ENCODE data around the gene COLGALT1.

The COLGALT1 gene

DNA sequence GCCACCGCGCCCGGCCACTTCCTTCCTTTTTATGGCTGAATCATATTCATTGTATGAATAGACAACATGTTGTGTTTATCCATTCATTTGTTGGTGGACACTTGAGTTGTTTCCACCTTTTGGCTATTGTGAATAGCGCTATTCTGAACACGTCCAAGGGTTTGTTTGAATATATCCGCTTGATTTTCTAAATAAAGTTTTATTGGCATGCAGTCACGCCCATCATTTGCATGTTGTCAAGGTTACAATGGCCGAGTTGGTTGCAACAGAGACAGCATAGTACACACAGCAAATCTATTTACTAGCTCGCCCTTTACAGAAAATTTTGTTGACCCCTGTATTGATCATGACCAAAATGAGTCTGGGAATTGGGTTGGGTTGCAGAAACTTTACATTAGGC, 43.5 kb downstream of the COLGALT1 start:
- TF ChIP-seq, protein P1, sequence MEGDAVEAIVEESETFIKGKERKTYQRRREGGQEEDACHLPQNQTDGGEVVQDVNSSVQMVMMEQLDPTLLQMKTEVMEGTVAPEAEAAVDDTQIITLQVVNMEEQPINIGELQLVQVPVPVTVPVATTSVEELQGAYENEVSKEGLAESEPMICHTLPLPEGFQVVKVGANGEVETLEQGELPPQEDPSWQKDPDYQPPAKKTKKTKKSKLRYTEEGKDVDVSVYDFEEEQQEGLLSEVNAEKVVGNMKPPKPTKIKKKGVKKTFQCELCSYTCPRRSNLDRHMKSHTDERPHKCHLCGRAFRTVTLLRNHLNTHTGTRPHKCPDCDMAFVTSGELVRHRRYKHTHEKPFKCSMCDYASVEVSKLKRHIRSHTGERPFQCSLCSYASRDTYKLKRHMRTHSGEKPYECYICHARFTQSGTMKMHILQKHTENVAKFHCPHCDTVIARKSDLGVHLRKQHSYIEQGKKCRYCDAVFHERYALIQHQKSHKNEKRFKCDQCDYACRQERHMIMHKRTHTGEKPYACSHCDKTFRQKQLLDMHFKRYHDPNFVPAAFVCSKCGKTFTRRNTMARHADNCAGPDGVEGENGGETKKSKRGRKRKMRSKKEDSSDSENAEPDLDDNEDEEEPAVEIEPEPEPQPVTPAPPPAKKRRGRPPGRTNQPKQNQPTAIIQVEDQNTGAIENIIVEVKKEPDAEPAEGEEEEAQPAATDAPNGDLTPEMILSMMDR (IDR thresholded peaks at IDR 0.05; ENCODE audit: insufficient read depth, low read depth, low read length, missing control alignments): no peak
- no peak for DNase-seq (ENCODE audit: low read depth)
- no peak overlapping the region for H3K4me3 ChIP-seq (ENCODE audit: low read depth, low read length)

DNA sequence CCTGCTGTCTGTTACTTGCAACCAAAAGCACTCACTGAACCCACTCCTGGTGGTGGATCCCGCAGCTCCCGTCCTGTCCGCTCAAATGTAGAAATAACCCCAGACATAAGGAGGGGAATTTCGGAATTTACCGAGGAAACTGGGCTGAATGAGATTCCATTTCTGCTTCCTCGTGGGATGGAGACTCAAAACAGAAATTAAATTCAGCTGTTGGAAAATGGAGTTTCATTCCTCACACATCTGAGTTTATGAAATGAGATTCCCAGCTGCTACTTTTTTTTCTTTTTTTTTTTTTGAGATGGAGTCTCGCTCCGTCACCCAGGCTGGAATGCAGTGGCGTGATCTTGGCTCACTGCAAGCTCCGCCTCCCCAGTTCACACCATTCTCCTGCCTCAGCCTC, 44.3 kb downstream of the COLGALT1 start:
- DNase-seq (ENCODE audit: low read depth): no peak
- no peak overlapping the region for H3K4me3 ChIP-seq (ENCODE audit: low read depth, low read length)
- TF ChIP-seq, protein P1 (IDR thresholded peaks at IDR 0.05; ENCODE audit: insufficient read depth, low read depth, low read length, missing control alignments): no peak

DNA sequence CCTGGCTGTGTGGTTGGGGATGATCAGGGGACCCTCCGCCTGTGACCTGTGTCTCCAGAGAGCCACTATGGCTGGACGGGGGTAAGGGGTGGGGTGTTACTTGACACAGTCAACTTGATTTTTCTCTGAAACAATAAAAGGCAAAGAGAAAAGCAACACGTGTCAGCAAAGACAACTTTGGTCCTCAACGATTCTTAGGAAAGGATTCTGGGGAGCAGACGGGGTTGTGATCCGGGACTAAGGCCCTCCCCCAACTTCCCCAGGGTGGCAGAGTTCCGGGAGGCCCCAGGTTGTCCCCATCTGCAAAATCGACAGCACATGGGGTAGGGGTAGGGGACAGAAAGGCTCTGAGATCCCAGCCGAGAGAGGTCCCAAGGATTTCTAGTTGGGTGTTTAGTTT, 46.2 kb downstream of the COLGALT1 start:
- no peak overlapping the region for H3K4me3 ChIP-seq (ENCODE audit: low read depth, low read length)
- TF ChIP-seq, protein P1 (IDR thresholded peaks at IDR 0.05; ENCODE audit: insufficient read depth, low read depth, low read length, missing control alignments): no peak
- DNase-seq (ENCODE audit: low read depth): no peak

DNA sequence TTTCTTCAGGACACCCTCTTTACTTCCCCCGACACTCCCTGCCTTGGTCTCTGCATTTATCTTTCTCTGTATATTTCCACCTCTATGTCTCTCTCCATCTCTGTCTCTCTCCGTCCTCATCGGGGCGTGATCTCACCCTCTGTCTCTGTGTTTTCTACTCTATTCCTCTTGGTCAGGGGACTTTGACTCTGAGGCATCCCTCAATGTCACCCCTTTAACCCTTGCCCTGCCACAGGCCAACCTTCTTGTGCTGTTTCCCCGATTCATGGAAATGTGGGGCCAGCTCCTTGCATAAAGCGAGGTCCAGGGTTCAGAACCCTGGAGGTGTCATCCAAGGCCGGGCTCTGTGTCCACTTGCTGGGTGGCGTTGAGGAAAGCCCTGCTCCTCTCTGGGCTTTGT, 46.8 kb downstream of the COLGALT1 start:
- H3K4me3 ChIP-seq (ENCODE audit: low read depth, low read length): no peak overlapping the region
- TF ChIP-seq, protein P1 (IDR thresholded peaks at IDR 0.05; ENCODE audit: insufficient read depth, low read depth, low read length, missing control alignments): no peak
- no peak for DNase-seq (ENCODE audit: low read depth)

DNA sequence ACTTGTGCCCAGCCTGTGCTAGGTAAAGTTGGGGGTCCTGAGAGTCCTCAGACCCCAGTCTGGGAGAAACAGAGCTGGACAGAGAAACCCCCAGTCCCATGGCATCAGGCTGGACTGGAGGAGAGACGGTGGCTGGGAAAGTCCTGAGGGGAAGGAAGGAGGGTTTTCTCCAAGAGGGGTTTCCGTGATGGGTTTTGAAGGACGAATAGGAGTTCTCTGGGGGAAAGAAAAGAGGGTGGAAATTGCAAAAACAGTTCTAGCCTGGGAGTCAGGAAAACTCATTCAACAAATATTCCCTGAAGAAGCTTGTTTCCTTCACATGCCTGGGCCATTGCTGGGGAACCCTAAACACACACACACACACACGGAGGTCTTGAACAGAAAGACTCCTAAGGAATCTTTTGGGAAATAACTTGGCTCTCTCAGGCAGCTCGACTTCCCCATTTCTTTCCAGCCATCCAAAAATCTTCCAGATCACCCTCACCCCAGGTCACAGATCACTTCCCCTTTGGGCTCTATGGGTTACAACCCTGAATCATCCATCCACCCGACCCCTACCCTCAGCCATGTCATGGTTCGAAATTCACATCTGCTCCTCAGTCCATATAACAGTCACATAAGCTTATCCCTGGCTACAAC, 47.5 kb downstream of the COLGALT1 start:
- no peak for DNase-seq (ENCODE audit: low read depth)
- TF ChIP-seq, protein P1 (IDR thresholded peaks at IDR 0.05; ENCODE audit: insufficient read depth, low read depth, low read length, missing control alignments): no peak

DNA sequence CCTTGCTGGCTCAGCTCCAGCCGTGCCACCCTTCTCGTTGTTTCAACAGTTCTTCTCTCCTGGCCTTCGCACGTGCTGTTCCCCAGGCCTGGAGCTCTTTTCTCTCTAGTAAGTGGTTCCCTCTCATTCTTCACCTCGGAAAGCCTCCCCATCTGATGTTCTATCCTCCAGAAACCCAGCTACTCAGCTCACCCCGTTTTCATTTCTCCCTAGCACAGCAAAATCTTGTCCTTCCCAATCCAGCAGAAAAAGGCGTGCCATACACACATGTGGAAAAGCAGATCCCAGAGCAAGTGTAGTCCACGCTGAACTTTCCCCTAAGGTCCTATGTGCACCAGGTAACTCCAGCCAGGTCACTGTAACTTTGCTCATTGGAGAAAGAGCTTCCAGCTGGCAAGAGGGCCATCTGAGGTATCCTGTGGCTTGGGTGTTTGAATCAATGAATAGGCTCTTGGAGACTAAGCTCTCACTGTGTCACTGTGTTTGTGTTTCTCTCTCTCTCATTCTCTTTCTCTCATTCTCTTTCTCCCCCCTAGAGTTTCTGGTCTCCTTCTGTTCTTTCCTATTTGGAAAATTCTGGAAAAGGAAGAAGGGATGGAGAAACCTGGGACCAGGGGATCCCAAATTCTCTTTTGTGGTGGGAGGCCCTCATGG, 49.0 kb downstream of the COLGALT1 start:
- TF ChIP-seq, protein P1 (IDR thresholded peaks at IDR 0.05; ENCODE audit: insufficient read depth, low read depth, low read length, missing control alignments): no peak
- no peak overlapping the region for H3K4me3 ChIP-seq (ENCODE audit: low read depth, low read length)
- DNase-seq (ENCODE audit: low read depth): no peak

More for the DNA sequence above, 47.5 kb downstream of the COLGALT1 start:
- no peak overlapping the region for H3K4me3 ChIP-seq (ENCODE audit: low read depth, low read length)

Measured in GM12865 (cell line).